ENCODE data around the gene AFP. TPM values are rescaled to one million over a fixed set of nuclear protein-coding genes. Genes with fewer than 3 reads are reported as not detected.

The AFP gene
- total and polyA plus RNA-seq, 2 experiments from 2014 or later: 0.77 to 9.1 TPM

DNA sequence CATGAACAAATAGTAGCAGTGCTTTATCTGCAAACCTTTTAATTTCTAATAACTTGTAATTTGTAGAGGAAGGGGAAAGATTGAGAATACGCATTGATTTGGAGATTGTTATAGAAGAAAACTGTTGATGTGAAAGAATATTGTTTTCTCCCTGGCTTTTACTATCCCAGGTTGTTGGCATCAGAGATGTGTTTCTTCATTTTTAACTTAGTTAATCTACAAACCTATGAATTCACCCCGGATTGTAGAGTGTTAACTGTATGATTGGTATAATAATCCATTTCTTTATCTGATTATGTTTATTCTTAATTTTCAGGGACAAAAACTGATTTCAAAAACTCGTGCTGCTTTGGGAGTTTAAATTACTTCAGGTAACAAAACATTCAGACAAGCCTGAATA lies 18.9 kb downstream of the AFP start:
- no peak for DNase-seq (ENCODE audit: low read depth in 1 of 2, low spot score in 1 of 2)
- Histone ChIP-seq H3K9me3 (ENCODE audit: low read depth) (no peaks in the 10 kb centered on the region), H3K27me3 (no peaks in the 10 kb centered on the region), H3K27ac (no peak overlapping the region), H3K4me3 (no peak overlapping the region), H3K4me1 (ENCODE audit: low read depth) (peaks cover 9% of the 10 kb centered on the region), H3K36me3 (no peaks in the 10 kb centered on the region)
- TF ChIP-seq, protein P1, sequence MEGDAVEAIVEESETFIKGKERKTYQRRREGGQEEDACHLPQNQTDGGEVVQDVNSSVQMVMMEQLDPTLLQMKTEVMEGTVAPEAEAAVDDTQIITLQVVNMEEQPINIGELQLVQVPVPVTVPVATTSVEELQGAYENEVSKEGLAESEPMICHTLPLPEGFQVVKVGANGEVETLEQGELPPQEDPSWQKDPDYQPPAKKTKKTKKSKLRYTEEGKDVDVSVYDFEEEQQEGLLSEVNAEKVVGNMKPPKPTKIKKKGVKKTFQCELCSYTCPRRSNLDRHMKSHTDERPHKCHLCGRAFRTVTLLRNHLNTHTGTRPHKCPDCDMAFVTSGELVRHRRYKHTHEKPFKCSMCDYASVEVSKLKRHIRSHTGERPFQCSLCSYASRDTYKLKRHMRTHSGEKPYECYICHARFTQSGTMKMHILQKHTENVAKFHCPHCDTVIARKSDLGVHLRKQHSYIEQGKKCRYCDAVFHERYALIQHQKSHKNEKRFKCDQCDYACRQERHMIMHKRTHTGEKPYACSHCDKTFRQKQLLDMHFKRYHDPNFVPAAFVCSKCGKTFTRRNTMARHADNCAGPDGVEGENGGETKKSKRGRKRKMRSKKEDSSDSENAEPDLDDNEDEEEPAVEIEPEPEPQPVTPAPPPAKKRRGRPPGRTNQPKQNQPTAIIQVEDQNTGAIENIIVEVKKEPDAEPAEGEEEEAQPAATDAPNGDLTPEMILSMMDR (IDR thresholded peaks at IDR 0.05; ENCODE audit: low read depth, low read length): no peak

DNA sequence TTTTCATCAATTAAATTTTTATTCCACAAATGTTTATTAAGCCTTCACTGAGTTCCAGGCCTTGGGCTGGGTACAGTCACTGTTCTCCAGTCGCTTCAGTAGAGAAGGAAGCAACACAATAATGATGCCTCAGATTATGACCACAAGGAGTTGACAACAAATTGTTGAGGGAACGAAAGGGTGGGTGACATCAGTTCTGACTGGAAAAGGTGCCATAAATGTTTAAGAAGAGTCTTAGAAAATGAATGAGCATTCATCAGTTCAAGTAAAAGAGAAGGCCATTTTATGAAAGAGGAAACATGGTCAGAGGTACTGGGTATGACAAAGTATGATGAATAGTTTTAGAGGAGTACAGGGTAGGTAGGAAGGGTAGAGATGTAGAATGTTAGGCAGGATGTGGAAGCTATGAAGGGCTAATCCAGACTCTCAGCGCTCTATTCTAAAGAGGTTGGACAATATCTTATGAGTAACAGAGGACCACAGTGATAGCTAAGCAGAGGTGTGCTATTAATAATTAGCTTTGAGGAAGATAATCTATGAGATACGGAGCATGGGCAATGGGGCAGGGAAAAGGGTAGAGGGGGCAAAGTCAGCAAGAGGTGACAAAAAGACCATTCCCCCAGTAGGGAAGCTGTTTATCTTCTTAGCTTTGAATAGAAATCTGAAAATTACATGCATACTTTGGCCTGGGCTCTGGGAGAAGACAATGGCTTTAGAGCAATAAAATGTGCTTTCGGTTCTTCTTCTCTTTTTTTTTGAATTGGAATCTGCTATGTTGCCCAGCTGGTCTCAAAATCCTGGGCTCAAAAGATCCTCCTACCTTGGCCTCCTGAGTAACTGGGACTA lies 20.4 kb downstream of the AFP start:
- no peak for DNase-seq (ENCODE audit: low read depth in 1 of 2, low spot score in 1 of 2)
- H3K9me3 ChIP-seq (ENCODE audit: low read depth): no peaks in the 10 kb centered on the region
- no peaks in the 10 kb centered on the region for H3K27me3 ChIP-seq
- H3K27ac ChIP-seq: no peak overlapping the region
- TF ChIP-seq, protein P1 (IDR thresholded peaks at IDR 0.05; ENCODE audit: low read depth, low read length): no peak
- H3K4me3 ChIP-seq: no peak overlapping the region
- H3K36me3 ChIP-seq: no peaks in the 10 kb centered on the region
- peaks cover 9% of the 10 kb centered on the region for H3K4me1 ChIP-seq (ENCODE audit: low read depth)

DNA sequence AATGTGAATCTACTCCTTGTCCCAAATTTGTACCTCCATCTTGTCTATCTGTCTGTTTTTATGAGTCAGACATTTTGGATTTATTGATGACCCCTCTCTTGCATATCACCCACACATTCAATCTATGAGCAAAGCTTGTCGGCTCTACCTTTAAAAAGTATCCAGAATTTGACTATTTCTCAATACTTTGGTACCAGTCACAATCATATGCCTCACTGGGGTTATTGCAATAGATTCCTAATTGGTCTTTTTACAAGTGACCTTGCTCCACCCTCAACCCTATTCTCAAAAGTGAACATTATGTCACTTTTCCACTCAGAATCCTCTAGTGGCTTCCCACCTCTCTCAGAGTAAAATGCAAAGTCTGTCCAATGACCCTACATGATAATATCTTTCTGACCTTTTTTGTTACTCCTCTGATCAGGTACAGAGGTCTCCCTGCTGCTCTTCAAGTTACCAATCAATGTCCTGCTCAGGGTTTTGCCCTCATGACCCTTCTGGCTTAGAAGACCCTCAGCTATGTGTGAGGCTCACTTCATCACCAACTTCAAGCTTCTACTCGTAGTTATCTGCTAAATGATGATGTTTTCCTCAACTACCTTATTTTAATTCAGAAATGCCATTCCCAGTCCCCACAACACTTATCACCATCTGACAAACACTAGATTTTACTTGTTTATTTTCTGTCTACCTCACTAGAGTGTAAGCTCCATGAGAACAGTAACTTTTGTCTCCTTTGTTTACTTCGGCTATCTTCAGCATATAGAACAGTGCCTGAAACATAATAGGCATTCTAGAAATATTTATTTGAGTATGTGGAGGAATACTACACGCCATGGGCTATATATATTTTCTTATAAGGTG lies 22.4 kb downstream of the AFP start:
- Histone ChIP-seq H3K9me3 (ENCODE audit: low read depth) (no peaks in the 10 kb centered on the region), H3K36me3 (no peaks in the 10 kb centered on the region), H3K4me3 (no peak overlapping the region), H3K27me3 (no peaks in the 10 kb centered on the region), H3K27ac (no peak overlapping the region), H3K4me1 (ENCODE audit: low read depth) (peaks cover 6% of the 10 kb centered on the region)
- no peak for DNase-seq (ENCODE audit: low read depth in 1 of 2, low spot score in 1 of 2)
- TF ChIP-seq, protein P1 (IDR thresholded peaks at IDR 0.05; ENCODE audit: low read depth, low read length): no peak

DNA sequence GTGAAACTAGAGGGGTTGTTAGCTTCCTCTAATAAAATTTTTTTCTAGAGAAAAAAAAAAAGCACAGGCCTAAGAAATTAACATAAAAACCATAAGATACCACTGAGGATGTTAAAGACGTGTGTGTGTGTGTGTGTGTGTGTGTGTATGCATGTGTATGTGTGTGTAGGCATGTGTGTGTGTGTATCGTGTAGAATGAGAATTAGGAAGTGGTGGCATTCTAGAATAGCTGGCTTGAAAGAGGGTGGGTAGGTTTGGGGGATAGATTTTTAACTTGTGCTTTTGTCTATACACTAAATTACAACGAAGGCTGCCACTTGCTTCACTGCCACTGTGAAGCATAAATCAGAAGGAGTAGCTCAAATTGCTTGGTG lies 23.0 kb downstream of the AFP start:
- H3K4me3 ChIP-seq: no peak overlapping the region
- no peak overlapping the region for H3K27ac ChIP-seq
- TF ChIP-seq, protein P1 (IDR thresholded peaks at IDR 0.05; ENCODE audit: low read depth, low read length): no peak
- no peaks in the 10 kb centered on the region for H3K4me1 ChIP-seq (ENCODE audit: low read depth)
- no peak for DNase-seq (ENCODE audit: low read depth in 1 of 2, low spot score in 1 of 2)
- H3K27me3 ChIP-seq: no peaks in the 10 kb centered on the region
- H3K9me3 ChIP-seq (ENCODE audit: low read depth): no peaks in the 10 kb centered on the region
- no peaks in the 10 kb centered on the region for H3K36me3 ChIP-seq

DNA sequence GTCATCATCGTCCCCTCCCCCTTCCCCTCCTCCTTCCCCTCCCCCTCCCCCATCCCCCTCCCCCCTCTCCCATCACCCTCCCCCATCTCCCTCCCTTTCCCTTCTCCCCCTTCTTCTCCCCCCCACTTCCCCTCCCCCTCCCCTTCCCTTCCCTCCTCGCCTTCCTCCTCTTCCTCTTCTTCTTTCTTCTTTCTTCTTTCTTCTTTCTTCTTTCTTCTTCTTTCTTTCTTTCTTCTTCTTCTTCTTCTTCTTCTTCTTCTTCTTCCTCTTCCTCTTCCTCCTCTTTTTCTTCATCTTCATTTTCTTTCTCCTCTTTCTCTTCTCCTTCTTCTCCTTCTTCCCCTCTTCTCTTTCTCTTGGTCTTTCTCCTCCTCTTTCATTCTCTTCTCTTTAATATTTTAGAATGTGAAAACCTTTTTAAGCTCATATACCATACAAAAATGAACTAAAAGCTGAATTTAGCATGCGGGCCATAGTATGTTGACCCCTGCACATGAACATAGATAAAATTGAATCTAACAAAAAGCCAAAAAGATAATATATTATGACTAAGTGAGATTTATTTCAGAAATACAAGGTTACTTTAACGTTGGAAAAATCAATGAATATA lies 25.0 kb downstream of the AFP start:
- Histone ChIP-seq H3K4me1 (ENCODE audit: low read depth) (no peaks in the 10 kb centered on the region), H3K27me3 (no peaks in the 10 kb centered on the region), H3K9me3 (ENCODE audit: low read depth) (no peaks in the 10 kb centered on the region), H3K4me3 (no peak overlapping the region), H3K27ac (no peak overlapping the region), H3K36me3 (no peaks in the 10 kb centered on the region)
- TF ChIP-seq, protein P1 (IDR thresholded peaks at IDR 0.05; ENCODE audit: low read depth, low read length): no peak
- DNase-seq (ENCODE audit: low read depth in 1 of 2, low spot score in 1 of 2): no peak
